GM19438 (cell line): ENCODE measurements around the gene KCNH5.
"Not testable (repeated sequence)": the region's sequence is repeated elsewhere in the genome, so short reads cannot be mapped to it uniquely, and the experiment has no call there.

Experiments used
- ATAC-seq: cut with Tn5 transposase; IDR thresholded peaks from one replicate; pipeline ENCODE4 v1.9.1; 2021; ENCODE audit warnings: low read depth; ENCODE audit not compliant: unreplicated experiment

The KCNH5 gene

GRCh38 chr14:62746881-62747280 is 298.4 kb downstream of the KCNH5 start:
- not testable (repeated sequence) for ATAC-seq

DNA sequence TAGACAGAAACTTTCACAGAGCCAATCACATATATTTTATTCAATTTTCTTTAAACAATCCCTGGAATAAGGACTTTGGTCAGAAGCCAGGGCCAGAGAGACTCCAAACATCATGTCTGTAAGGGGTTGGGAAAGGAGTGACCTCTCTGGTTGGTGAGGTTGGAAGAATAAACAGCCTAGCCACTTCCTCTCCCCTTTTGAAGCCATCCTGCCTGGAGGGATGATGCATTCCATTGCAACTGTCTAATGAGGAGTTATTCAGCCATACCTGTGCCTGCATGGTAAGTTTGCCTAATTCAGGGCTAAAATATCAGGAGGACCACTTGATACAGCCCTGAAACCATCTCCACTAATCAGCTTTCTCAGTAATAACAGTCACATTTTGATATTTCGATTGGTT is 299.8 kb downstream of the KCNH5 start:
- no peak for ATAC-seq

- ATAC-seq: no peak
Observed at GRCh38 chr14:62743560-62743959, 301.7 kb downstream of the KCNH5 start.

DNA sequence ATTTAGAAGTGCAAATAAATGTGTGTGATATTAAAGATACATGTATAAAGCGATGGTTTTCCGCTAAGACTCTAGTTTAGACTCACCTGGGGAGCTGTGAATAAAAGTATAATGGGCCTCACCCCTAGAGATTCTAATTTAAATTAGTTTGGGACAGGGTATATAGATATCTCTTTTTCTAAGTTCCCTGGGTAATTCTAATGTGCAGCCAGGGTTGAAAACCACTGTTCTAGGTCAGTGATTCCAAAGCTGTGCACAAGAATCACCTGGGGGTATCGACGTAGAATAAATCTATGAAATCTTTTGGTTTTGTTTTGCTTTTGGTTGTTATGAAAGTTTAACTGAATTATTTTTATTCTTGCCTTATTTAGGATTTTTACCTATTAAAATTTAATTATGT is 302.1 kb downstream of the KCNH5 start:
- ATAC-seq: no peak

GRCh38 chr14:62739647-62740046 is 305.6 kb downstream of the KCNH5 start:
- no peak for ATAC-seq

DNA sequence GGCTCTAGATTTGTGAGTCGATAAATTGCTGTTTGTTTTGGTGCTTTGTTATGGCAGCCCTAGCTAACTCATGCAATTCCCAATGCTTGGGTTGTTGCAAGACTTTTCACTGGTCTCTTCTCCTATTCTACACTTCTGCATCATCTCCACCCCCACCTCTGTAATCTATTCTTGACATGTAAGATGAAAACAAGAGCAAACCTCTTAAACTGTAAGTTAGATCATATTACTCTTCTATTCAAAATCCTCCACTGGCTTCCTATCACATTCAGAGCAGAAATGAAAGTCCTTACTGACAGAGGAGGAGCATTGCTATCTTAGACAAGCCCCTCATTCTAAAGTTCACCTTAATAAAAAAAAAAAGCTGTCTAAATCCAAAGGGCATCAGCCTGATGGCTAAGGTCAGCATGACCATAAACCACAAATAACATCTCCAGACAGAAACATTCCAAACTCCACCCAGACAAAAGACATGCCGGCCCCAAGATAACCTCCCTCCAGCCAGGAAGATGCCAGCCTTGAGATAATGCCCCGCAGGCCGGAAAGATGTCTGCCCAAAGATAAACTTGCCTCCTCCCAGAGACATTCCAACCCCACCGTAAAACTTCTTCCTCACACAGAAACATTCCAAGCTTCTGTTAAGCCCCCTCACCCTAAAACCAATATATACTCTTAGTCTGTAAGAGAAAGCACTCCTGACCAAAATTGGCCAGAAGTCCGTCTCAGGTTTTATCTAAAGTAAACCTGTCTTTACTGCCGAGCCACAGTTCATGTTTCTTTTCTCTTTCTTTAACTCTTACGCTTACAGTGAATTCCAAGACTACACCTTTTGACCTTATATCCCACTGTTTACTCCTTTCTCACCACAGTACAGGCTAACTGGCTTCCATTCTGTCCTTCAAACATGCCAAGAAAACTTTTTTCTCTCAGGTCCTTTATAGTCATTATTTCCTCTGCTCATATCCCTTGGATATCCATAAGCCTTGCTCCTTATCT is 308.9 kb downstream of the KCNH5 start:
- ATAC-seq: no peak

DNA sequence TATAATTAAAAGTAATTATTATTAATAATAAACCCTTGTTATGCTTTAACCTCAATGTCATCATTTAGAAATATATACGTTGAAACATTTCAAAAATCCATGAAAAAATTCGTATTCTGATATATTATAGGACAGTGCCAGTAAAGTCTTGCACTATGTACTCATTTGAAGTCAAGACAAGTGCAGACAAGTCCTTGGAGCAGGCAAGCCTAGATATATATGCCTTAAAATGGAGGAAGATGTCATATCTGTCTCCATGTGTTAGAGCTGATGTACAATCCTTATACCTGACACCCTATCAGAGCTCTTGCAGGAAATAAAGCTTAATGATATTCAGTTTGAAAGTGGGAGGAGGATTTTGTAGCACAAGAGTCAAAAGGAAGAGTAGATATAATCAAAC is 310.4 kb downstream of the KCNH5 start:
- no peak for ATAC-seq

DNA sequence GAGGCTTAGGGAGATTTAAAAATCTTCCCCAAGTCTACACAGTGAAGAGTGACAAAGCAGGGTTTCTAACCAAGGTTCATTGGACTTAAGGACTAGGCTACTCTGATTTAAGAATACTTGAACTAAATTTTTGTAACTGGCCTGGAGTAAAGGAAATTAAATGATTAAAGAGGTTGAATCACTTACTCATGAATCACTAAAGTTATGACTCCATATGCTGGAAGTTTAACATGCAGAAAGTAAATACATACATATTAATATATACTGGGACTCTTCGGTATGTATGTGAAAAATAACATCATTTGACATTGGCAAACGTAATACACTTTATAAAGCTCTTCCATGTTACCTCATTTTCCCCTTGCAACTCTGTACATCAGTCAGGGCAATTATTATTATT is 322.9 kb downstream of the KCNH5 start:
- no peak for ATAC-seq

- no peak for ATAC-seq
Observed at GRCh38 chr14:62718629-62719028, 326.6 kb downstream of the KCNH5 start.

GRCh38 chr14:62711351-62712023 is 333.8 kb downstream of the KCNH5 start:
- no peak for ATAC-seq

GRCh38 chr14:62710811-62711210 is 334.4 kb downstream of the KCNH5 start:
- no peak for ATAC-seq

GRCh38 chr14:62709773-62710172 is 335.5 kb downstream of the KCNH5 start:
- no peak for ATAC-seq

DNA sequence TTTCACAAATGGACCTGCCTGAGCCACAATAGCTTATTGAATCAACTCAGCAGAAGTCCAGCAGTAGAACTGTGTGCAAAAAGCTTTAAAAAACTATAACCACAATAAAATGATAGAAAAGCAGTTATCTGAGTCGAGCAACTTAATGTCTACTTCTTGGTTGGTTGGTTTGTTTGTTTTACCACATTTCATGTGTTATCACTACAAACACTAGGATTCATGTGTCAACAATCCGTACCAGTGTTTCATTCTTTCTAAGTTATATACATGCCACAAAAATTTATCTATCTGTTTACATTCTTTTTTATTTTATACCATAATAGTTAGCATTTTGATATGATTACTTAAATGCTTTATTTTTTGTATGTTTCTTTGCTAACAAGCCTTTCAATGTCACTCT is 339.0 kb downstream of the KCNH5 start:
- ATAC-seq: no peak

DNA sequence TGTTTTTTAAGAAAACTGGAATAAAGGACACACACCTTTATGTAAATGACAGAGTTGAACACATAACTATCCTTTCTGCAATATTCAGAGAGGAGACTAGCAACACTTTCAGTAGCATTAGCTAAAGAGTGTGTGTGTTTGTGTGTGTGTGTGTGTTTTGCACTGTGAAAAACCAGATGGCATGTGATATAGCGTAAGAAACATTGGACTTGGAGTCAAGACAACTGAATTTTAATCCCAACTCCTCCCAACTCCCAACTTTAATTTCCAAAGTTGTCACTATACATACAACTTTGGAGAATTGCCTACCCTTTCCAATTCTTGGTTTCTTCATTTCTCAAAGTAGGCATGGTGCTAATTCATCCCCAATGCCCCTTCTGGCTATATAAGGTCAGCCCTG is 347.8 kb downstream of the KCNH5 start:
- no peak for ATAC-seq

DNA sequence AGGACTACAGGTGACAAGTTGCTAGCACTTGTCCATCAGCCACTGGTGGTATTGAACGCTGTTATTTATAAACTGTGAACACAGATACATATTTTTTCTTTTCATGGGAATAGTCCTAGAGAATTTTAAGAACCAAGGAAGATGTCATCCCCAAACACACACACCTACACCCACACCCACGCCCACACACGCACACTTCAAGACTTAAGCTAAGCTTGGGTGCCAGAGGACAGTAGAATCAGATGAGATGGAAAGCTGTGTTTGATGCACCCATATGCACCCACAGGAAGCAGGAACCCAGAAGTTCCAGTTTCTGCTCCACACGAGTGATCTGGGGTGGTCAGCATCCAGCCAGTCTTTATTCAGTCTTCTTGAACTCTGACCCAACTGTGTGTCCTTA is 348.3 kb downstream of the KCNH5 start:
- no peak for ATAC-seq

DNA sequence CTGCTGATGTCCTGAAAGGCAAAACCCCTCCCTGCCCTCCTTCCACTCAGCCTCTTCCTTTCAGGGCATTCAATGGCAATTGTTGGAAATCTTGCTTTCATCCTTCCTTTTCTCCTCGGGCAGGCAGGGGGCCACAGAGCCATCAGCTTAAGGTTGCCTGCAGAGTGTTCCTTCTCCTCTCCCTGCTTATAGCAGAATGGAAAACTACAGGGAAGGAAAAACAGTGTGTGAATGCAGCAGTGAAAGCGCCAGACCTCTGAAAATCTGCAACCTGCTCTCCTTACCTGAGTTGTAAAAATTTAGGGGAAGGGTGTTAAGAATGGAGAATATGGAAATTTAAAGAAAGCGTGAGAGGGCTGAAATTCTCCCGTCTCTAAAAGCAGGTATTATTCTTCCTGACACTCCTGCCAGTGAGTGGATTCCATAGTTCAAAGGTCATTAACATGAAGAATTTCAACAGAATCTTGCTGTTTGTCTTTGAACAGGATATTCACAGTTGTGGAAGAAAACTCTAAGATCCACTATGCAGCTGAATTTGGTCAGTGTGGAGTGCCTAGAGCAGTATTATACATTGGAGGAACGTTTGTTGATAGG is 348.8 kb downstream of the KCNH5 start:
- no peak for ATAC-seq

DNA sequence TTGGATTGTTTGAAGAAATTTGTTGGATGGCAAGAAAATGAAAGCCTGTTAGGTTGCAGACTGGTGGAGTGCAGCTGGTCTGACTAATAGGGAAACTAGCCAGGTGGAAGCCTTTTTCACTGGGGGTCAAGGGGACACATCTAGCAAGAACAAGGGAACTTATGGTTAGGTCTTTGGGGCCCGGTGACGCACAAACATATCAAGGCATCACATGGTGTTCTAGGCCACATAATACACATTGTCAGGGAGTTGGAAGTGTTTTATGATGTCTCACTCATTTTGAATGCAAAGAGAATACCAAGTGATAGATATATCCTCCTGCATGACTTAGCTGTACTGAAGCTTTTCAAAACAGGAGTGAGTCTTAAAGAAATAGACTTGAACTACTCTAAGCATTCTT is 351.2 kb downstream of the KCNH5 start:
- ATAC-seq: no peak

DNA sequence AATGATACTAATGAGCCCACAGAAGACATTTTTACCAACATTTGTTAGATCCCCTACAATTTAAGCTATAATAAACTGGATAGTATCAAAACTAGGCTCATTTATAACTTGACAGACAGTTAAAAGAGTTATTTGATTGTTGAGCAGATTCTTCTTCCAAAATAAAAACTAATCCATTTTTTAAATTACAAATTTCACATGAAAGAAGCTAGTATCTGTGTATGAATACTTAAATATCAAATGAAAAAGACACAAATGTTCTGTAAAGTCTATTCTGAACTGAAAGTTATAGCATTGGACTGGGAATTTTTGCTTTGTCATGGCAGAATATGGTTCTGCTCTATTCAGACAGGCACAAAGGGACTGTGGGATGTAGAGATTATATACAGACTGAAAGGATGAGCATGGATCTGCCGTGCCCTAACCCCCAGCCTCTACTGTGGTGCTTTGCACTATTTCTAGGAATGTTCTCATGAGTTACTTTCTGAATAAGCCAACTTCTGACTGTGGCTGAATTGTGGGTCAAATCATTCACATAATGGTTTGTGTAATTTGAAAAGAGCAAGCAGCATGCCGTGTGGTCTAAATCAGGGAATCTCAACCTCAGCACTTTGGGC is 352.7 kb downstream of the KCNH5 start:
- no peak for ATAC-seq

- ATAC-seq: no peak
Observed at GRCh38 chr14:62691647-62692489, 353.4 kb downstream of the KCNH5 start.

- no peak for ATAC-seq
Observed at GRCh38 chr14:62689733-62690132, 355.5 kb downstream of the KCNH5 start.
